ENCODE data around the gene SCT.
"Not testable (repeated sequence)": the region's sequence is repeated elsewhere in the genome, so short reads cannot be mapped to it uniquely, and the experiment has no call there.

Gene SCT, protein sequence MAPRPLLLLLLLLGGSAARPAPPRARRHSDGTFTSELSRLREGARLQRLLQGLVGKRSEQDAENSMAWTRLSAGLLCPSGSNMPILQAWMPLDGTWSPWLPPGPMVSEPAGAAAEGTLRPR

DNA sequence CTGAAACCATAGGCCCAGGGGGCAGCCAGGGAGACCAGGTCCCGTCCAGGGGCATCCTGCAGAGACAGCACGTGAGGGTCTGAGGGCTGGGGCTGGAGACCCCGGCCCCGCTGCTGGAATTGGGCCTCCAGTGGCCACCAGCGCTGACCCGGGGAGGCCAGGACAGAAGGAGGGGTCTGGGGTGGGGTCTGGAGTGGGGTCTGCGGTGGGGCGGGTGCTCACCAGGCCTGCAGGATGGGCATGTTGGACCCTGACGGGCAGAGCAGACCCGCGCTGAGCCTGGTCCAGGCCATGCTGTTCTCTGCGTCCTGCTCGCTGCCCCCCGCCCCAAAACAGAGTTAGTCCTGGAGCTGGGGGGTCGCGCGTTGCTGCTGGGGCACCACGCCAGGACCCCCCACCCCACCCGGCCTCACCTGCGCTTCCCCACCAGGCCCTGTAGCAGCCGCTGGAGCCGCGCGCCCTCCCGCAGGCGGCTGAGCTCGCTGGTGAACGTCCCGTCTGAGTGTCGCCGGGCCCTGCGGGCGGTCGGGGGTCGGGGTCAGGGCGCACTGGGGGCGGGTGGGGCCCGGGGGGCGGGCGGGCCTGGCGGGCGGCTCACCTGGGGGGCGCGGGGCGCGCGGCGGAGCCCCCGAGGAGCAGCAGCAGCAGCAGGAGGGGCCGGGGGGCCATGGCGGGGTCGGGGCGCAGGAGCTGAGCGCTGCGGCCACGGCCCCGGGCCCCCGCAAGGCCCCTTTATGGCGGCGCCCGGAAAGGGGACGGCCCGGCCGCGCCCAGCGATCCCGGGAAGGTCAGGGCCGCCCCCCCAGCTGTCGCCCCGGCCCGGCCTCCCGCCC is at the start of gene SCT:
Gene SCT, minus strand, starts transcription at position 707 of the 833 bp plus-strand sequence. Its CDS starts 38 bp downstream, at position 669.
- DNase-seq: no peak

DNA sequence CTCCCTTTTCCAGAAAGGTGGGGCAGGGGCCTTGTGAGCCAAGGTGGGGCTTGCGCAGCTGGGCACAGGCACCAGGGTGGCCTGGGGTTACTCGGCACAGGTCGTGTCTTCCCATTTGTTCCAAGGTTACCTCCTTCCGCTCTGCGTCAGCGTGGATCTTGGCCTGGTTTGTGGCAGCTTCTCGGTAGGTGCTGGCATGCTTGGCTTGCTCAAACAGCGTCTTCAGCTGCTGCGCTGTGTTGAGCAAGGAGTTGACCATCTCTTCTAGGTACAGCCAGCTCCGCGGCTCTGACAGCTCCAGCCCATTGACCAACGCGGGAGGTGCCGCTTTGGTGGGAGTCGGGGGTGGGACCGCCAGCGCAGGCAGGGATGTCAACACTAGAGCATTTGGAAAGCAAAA is 47.4 kb upstream of the SCT start:
- DNase-seq: no peak

- no peak for DNase-seq
Observed at GRCh38 chr11:673866-674265, 46.9 kb upstream of the SCT start.

- no peak for DNase-seq
Observed at GRCh38 chr11:665704-666281, 38.8 kb upstream of the SCT start.

GRCh38 chr11:665062-665703 is 38.2 kb upstream of the SCT start:
- no peak for DNase-seq

- DNase-seq: peak in 1 of 2 experiments; percentile 13
Observed at GRCh38 chr11:662689-663274, 35.8 kb upstream of the SCT start.

GRCh38 chr11:660681-661444 is 33.9 kb upstream of the SCT start:
- DNase-seq: no peak

GRCh38 chr11:660281-660680 is 33.3 kb upstream of the SCT start:
- no peak for DNase-seq

- DNase-seq: no peak
Observed at GRCh38 chr11:659532-660085, 32.6 kb upstream of the SCT start.

GRCh38 chr11:657691-658126 is 30.7 kb upstream of the SCT start:
- no peak for DNase-seq

- no peak for DNase-seq
Observed at GRCh38 chr11:656866-657265, 29.9 kb upstream of the SCT start.

- no peak for DNase-seq
Observed at GRCh38 chr11:656426-656825, 29.4 kb upstream of the SCT start.

DNA sequence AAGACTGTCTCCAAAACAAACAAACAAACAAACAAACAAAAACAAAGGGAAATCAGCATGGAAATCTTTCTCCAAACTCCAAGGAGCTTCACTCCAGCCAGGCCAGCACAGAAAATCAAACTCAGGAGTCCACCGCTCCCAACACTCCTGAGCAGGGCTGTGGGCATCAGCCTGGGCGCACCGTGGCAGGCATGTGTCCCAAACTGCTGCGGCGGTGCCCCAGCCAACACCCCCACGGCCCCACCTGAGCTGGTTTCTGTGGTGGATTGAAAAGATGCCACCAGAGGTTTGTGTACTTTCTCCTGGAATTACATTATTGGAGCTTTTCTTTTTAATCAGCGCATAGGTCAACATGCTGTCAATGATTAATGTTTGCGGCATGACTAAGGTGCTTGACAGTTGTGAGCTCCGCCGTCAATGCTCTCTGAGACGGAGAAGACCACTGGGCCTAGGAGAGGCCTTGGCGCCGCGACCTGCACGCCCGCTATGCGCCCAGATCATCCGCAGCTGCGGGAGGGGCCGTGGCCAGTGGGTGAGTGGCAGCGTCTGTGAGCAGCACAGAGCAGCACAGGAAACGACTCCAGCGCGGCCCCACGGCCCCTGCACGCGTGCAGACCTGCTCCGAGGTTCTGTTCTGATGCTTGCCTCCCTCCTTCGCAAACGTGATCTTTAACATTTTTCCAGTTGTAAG is 28.2 kb upstream of the SCT start:
- no peak for DNase-seq

GRCh38 chr11:654444-654843 is 27.5 kb upstream of the SCT start:
- not testable (repeated sequence) for DNase-seq

DNA sequence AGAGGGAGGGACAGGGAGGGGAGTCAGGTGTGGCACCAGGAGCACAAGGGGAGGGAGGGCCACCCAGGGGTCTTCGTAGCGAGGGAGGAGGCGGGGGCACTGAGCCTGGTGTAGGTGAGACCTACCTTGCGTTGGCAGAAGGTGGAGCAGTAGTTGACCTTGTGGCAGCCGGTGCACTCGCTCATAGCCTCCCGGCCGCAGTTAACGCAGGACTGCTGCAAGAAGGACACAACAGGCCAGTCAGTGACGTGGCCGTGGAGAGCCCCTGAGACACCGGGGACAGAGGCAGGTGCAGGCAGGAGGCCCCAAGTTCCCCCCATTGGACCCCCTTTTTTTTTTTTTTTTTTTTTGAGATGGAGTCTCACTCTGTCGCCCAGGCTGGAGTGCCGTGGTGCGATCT is 26.9 kb upstream of the SCT start:
- DNase-seq: no peak

- DNase-seq: not testable (repeated sequence)
Observed at GRCh38 chr11:653136-653535, 26.2 kb upstream of the SCT start.

DNA sequence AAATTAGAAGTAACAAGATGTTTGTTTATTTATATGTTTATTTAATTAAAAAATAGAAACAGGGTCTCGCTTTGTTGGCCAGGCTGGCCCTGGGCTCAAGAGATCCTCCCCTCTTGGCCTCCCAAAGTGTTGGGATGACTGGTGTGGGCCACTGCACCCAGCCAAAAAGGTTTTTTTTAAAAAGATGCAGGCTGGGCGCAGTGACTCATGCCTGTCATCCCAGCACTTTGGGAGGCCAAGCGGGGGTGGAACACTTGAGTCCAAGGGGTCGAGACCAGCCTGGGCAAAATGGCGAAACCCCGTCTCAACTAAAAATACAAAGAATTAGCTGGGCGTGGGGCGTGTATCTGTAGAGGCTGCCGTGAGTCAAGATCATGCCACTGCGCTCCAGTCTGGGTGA is 23.5 kb upstream of the SCT start:
- DNase-seq: no peak

GRCh38 chr11:647672-648158 is 20.7 kb upstream of the SCT start:
- not testable (repeated sequence) for DNase-seq

GRCh38 chr11:646214-646613 is 19.2 kb upstream of the SCT start:
- DNase-seq: no peak

DNA sequence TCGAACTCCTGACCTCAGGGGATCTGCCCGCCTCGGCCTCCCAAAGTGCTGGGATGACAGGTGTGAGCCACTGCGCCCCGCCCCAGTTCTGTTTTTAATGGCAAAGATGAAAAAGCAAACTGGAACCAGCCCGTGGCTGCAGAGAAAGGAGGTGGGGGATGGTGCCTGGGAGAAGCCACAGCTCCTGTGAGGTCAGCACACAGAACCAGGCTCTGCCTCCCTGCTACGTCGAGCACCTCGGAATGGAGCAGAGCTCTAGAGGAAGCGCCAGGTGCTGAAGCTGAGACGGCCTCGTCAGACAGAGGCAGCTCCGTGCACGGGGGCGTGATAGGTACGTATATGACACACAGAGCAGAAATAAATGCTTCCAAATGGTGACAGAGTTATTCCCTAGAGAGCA is 18.6 kb upstream of the SCT start:
- DNase-seq: no peak

Measured in SW 1271 (cell line).